Measurements from ENCODE around the gene CR1.
"Not testable (repeated sequence)": the region's sequence is repeated elsewhere in the genome, so short reads cannot be mapped to it uniquely, and the experiment has no call there.

CR1 gene

DNA sequence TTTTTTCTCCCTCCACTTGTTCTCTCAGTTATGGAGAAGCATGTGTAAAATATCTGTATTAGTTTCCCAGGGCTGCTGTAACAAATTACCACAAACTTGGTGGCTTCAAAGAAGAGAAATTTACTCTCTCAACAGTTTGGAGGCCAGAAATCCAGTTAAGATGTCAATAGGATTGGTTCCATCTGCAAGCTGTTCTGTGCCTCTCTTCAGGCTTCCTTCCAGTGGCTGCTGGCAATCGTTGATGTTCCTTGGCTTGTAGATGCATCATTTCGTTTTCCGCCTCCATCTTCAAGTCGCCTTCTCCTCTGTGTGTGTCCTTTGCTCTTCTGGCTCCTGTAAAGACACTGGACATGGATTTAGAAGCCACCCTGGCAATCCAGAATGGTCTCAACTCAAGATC lies 194.6 kb downstream of the CR1 start:
- not testable (repeated sequence) for H3K27ac ChIP-seq (replicated peaks; ENCODE audit: low read length); H2BK15ac ChIP-seq (ENCODE audit: low read length); H4K8ac ChIP-seq (ENCODE audit: low read depth, low read length); H3K9ac ChIP-seq (ENCODE audit: low read depth, low read length, poor library complexity); H2BK120ac ChIP-seq (ENCODE audit: low read depth, low read length); H2AFZ ChIP-seq (ENCODE audit: low read length); H3K4me2 ChIP-seq (ENCODE audit: insufficient read depth, low read length, poor library complexity, severe bottlenecking); H2AK5ac ChIP-seq (ENCODE audit: low read depth, low read length); H3K9me3 ChIP-seq (replicated peaks in 1 of 2; ENCODE audit: control insufficient read depth in 2 of 2, insufficient read depth in 1 of 2, low read depth in 1 of 2, low read length in 2 of 2); H3K79me1 ChIP-seq (ENCODE audit: low read depth, low read length); H3K14ac ChIP-seq (ENCODE audit: low read length); H3K36me3 ChIP-seq (replicated peaks in 1 of 2; ENCODE audit: control insufficient read depth in 2 of 2, insufficient read depth in 2 of 2, low read length in 2 of 2); H2BK5ac ChIP-seq (ENCODE audit: low read length); H2BK12ac ChIP-seq (ENCODE audit: low read length); H4K91ac ChIP-seq (ENCODE audit: low read depth, low read length, poor library complexity); DNase-seq (ENCODE audit: low spot score); H3K27me3 ChIP-seq (ENCODE audit: control insufficient read depth in 3 of 3, insufficient read depth in 3 of 3, low read depth in 1 of 3, low read length in 3 of 3); H3K4me3 ChIP-seq (ENCODE audit: low read length in 2 of 2); H3K18ac ChIP-seq (ENCODE audit: low read length); H3K4me1 ChIP-seq (ENCODE audit: control insufficient read depth in 2 of 2, insufficient read depth in 1 of 2, low read depth in 1 of 2, low read length in 2 of 2); H3K4ac ChIP-seq (ENCODE audit: low read length); H3K23ac ChIP-seq (ENCODE audit: low read depth, low read length, poor library complexity)
- no CpG with 5 or more reads among the region's 4 CpGs for WGBS, 2 donors (ENCODE audit: extremely low coverage in 2 of 2, insufficient read length in 2 of 2, insufficient replicate concordance in 1 of 2)

DNA sequence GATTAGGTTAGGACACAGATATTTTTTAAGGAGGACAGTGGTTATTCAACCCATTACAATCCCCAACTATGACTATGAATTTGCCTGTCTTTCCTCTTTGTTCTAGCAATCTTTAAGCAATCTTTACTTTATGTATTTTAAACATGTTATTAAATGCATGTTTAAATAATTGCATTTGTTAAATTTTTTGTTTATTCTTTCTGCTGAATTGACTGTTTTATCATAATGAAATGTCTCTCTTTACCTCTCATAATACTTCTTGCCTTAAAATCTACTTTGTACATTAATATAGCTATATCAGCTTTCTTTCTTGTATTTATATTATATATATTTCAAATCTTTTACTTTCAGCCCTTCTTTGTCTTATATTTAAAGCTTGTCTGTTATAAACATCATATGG lies 195.1 kb downstream of the CR1 start:
- Histone ChIP-seq H3K14ac (ENCODE audit: low read length) (no peak overlapping the region), H3K27ac (replicated peaks; ENCODE audit: low read length) (no peak overlapping the region), H3K36me3 (replicated peaks in 1 of 2; ENCODE audit: control insufficient read depth in 2 of 2, insufficient read depth in 2 of 2, low read length in 2 of 2) (no peaks in the 10 kb centered on the region), H3K79me1 (ENCODE audit: low read depth, low read length) (no peaks in the 10 kb centered on the region), H2BK15ac (ENCODE audit: low read length) (no peak overlapping the region), H3K4me1 (ENCODE audit: control insufficient read depth in 2 of 2, insufficient read depth in 1 of 2, low read depth in 1 of 2, low read length in 2 of 2) (no peaks in the 10 kb centered on the region), H3K27me3 (ENCODE audit: control insufficient read depth in 3 of 3, insufficient read depth in 3 of 3, low read depth in 1 of 3, low read length in 3 of 3) (peaks cover 0 to 3% (median 0%) of the 10 kb centered on the region in 3 experiments), H3K4ac (ENCODE audit: low read length) (no peak overlapping the region), H2AK5ac (ENCODE audit: low read depth, low read length) (no peak overlapping the region), H3K9ac (ENCODE audit: low read depth, low read length, poor library complexity) (no peak overlapping the region), H3K4me2 (ENCODE audit: insufficient read depth, low read length, poor library complexity, severe bottlenecking) (no peak overlapping the region), H2BK120ac (ENCODE audit: low read depth, low read length) (no peak overlapping the region), H4K91ac (ENCODE audit: low read depth, low read length, poor library complexity) (no peak overlapping the region), H2BK12ac (ENCODE audit: low read length) (no peak overlapping the region), H4K8ac (ENCODE audit: low read depth, low read length) (no peak overlapping the region), H3K23ac (ENCODE audit: low read depth, low read length, poor library complexity) (no peak overlapping the region), H2BK5ac (ENCODE audit: low read length) (no peak overlapping the region), H2AFZ (ENCODE audit: low read length) (no peak overlapping the region), H3K4me3 (ENCODE audit: low read length in 2 of 2) (no peak overlapping the region), H3K18ac (ENCODE audit: low read length) (no peak overlapping the region), H3K9me3 (replicated peaks in 1 of 2; ENCODE audit: control insufficient read depth in 2 of 2, insufficient read depth in 1 of 2, low read depth in 1 of 2, low read length in 2 of 2) (no peaks in the 10 kb centered on the region)
- DNase-seq (ENCODE audit: low spot score): no peak
